Neural cell (in vitro differentiated cells): ENCODE results near the gene RTN4. TPM values are rescaled to one million over a fixed set of nuclear protein-coding genes. Genes with fewer than 3 reads are reported as not detected.
"Not testable (repeated sequence)": the region's sequence is repeated elsewhere in the genome, so short reads cannot be mapped to it uniquely, and the experiment has no call there.

Source experiments
- H2AFZ ChIP-seq: fragments of 200-600, 300-800 bp; sonication (generic), shearing (Covaris generic); 2 replicates; pipeline ENCODE4 v1.6.0; 2014; ENCODE audit warnings: low read depth, mild to moderate bottlenecking, antibody characterized with exemption, low read length, moderate library complexity
- H3F3A ChIP-seq: fragments of 200-600 bp; shearing (Covaris generic); 2 replicates; pipeline ENCODE4 v1.6.1; 2016; ENCODE audit warnings: mild to moderate bottlenecking, moderate library complexity, mixed read lengths, antibody characterized with exemption, low read length; ENCODE audit not compliant: insufficient read depth, poor library complexity, severe bottlenecking
- H3K27ac ChIP-seq: fragments of 200-600, 300-800 bp; sonication (generic), shearing (Covaris generic); 2 replicates; pipeline ENCODE4 v1.5.1; 2014; ENCODE audit warnings: mild to moderate bottlenecking, low read length, moderate library complexity
- H3K27me3 ChIP-seq: fragments of 300-800, 200-600 bp; sonication (generic), shearing (Covaris generic); 2 replicates; pipeline ENCODE4 v1.6.0; 2014; ENCODE audit warnings: mild to moderate bottlenecking, low read depth, low read length, moderate library complexity; ENCODE audit not compliant: insufficient read depth
- H3K36me3 ChIP-seq: fragments of 300-800, 200-600 bp; sonication (generic), shearing (Covaris generic); 2 replicates; pipeline ENCODE4 v1.5.1; 2014; ENCODE audit warnings: mild to moderate bottlenecking, antibody characterized with exemption, low read length, moderate library complexity; ENCODE audit not compliant: insufficient read depth
- H3K4me2 ChIP-seq: fragments of 300-800, 200-600 bp; sonication (generic), shearing (Covaris generic); 2 replicates; pipeline ENCODE4 v1.6.0; 2014; ENCODE audit warnings: mild to moderate bottlenecking, low read length
- H3K4me3 ChIP-seq: fragments of 300-800, 200-600 bp; sonication (generic), shearing (Covaris generic); 2 replicates; pipeline ENCODE4 v1.5.1; 2014; ENCODE audit warnings: mild to moderate bottlenecking, low read length, moderate library complexity
- H3K79me2 ChIP-seq: fragments of 200-600 bp; shearing (Covaris generic); replicated peaks from 2 replicates; pipeline ENCODE4 v1.6.0; 2014; ENCODE audit warnings: mild to moderate bottlenecking, low read length, moderate library complexity; ENCODE audit not compliant: insufficient read depth
- H3K9ac ChIP-seq: fragments of 300-800, 200-600 bp; sonication (generic), shearing (Covaris generic); 2 replicates; pipeline ENCODE4 v1.6.1; 2016; ENCODE audit warnings: mild to moderate bottlenecking, low read length, mixed read lengths
- H3K9me2 ChIP-seq: fragments of 200-600 bp; shearing (Covaris generic); 2 replicates; pipeline ENCODE4 v1.6.1; 2016; ENCODE audit warnings: mild to moderate bottlenecking, low read length, mixed read lengths; ENCODE audit not compliant: insufficient read depth
- H3K9me3 ChIP-seq: fragments of 200-600, 300-800 bp; sonication (generic), shearing (Covaris generic); 2 replicates; pipeline ENCODE4 v1.6.1; 2016; ENCODE audit warnings: mild to moderate bottlenecking, mixed run types, low read length, moderate library complexity, mixed read lengths
- H4K20me1 ChIP-seq: fragments of 200-600 bp; shearing (Covaris generic); 2 replicates; pipeline ENCODE4 v1.6.1; 2016; ENCODE audit warnings: mild to moderate bottlenecking, mixed run types; ENCODE audit not compliant: insufficient read depth
- CTCF ChIP-seq: fragments of 450-650 bp; IDR thresholded peaks from 2 replicates; pipeline ENCODE4 v1.5.1; 2014; ENCODE audit warnings: antibody characterized with exemption, mild to moderate bottlenecking, moderate library complexity; ENCODE audit not compliant: poor library complexity, severe bottlenecking
- EP300 ChIP-seq: fragments of 450-650 bp; conservative IDR thresholded peaks from 2 replicates; pipeline ENCODE4 v1.6.1; 2014; ENCODE audit warnings: antibody characterized with exemption, mild to moderate bottlenecking, moderate library complexity; ENCODE audit not compliant: poor library complexity, severe bottlenecking
- EZH2 ChIP-seq: fragments of 200-600, 300-800 bp; shearing (Covaris generic), sonication (generic); IDR thresholded peaks from 2 replicates; pipeline ENCODE4 v1.6.1; 2014; ENCODE audit warnings: antibody characterized with exemption, low read length, borderline replicate concordance, mild to moderate bottlenecking; ENCODE audit not compliant: insufficient read depth, poor library complexity, severe bottlenecking
- MXI1 ChIP-seq: fragments of 450-650 bp; conservative IDR thresholded peaks from 2 replicates; pipeline ENCODE4 v1.6.1; 2014; ENCODE audit warnings: antibody characterized with exemption, mild to moderate bottlenecking; ENCODE audit not compliant: poor library complexity, severe bottlenecking
- POLR2AphosphoS5 ChIP-seq: IDR thresholded peaks from 2 replicates; pipeline ENCODE4 v1.6.1; 2012
- RAD21 ChIP-seq: fragments of 450-650 bp; conservative IDR thresholded peaks from 2 replicates; pipeline ENCODE4 v1.6.1; 2014; ENCODE audit warnings: antibody characterized with exemption, mild to moderate bottlenecking, moderate library complexity
- REST ChIP-seq: IDR thresholded peaks from 2 replicates; pipeline ENCODE4 v1.6.1; 2012; ENCODE audit warnings: borderline replicate concordance
- SMC3 ChIP-seq: fragments of 450-650 bp; conservative IDR thresholded peaks from 2 replicates; pipeline ENCODE4 v1.6.1; 2014; ENCODE audit warnings: antibody characterized with exemption, mild to moderate bottlenecking, moderate library complexity; ENCODE audit not compliant: poor library complexity
- TAF1 ChIP-seq: IDR thresholded peaks from 2 replicates; pipeline ENCODE4 v1.6.1; 2012; ENCODE audit warnings: low read depth
- polyA plus RNA-seq: library from polyadenylated mRNA; depleted of rRNA; stranded (reverse); fragments of >200 nt; gene quantifications from 2 replicates; pipeline ENCODE4 v1.2.3, GENCODE V29; 2014

The RTN4 gene
- polyA plus RNA-seq, 1 donor from 2014 or later, result 582 TPM

- no peaks in the 10 kb centered on the region for H3K9me3 ChIP-seq
- no peak for TF ChIP-seq POLR2AphosphoS5
- no peak for TF ChIP-seq RAD21
- no peak for TF ChIP-seq SMC3
- TF ChIP-seq REST, result no peak
- no peak for TF ChIP-seq EP300
- no peak for TF ChIP-seq EZH2
- TF ChIP-seq MXI1, result no peak
- no peak for TF ChIP-seq CTCF
- H3K27me3 ChIP-seq, result no peaks in the 10 kb centered on the region
- H3F3A ChIP-seq, result no peaks in the 10 kb centered on the region
- H3K4me3 ChIP-seq, result no peak overlapping the region
- no peak overlapping the region for H3K27ac ChIP-seq
- H3K36me3 ChIP-seq, result no peaks in the 10 kb centered on the region
- no peak overlapping the region for H2AFZ ChIP-seq
- H3K9me2 ChIP-seq, result no peaks in the 10 kb centered on the region
- H3K9ac ChIP-seq, result no peak overlapping the region
- H4K20me1 ChIP-seq, result no peaks in the 10 kb centered on the region
- H3K4me2 ChIP-seq, result no peak overlapping the region
- no peaks in the 10 kb centered on the region for H3K79me2 ChIP-seq
Observed at GRCh38 chr2:55078956-55079355, 28.7 kb upstream of the RTN4 start.

- H3K79me2 ChIP-seq, result no peaks in the 10 kb centered on the region
- H3K9me2 ChIP-seq, result no peaks in the 10 kb centered on the region
- no peak overlapping the region for H3K27ac ChIP-seq
- H3K4me3 ChIP-seq, result no peak overlapping the region
- no peaks in the 10 kb centered on the region for H3K27me3 ChIP-seq
- no peaks in the 10 kb centered on the region for H3K36me3 ChIP-seq
- no peak overlapping the region for H2AFZ ChIP-seq
- H3K9me3 ChIP-seq, result no peaks in the 10 kb centered on the region
- H3K4me2 ChIP-seq, result no peak overlapping the region
- H3K9ac ChIP-seq, result no peak overlapping the region
- no peaks in the 10 kb centered on the region for H4K20me1 ChIP-seq
- TF ChIP-seq EP300 (no peak), REST (no peak), EZH2 (no peak), CTCF (no peak), POLR2AphosphoS5 (no peak), TAF1 (no peak), RAD21 (no peak), MXI1 (no peak), SMC3 (no peak)
- no peaks in the 10 kb centered on the region for H3F3A ChIP-seq
Observed at GRCh38 chr2:55076721-55077120, 26.5 kb upstream of the RTN4 start.

GRCh38 chr2:55076019-55076418, 25.8 kb upstream of the RTN4 start:
- not testable (repeated sequence) for H3K79me2 ChIP-seq, H2AFZ ChIP-seq, H3K9me3 ChIP-seq

More at GRCh38 chr2:55076019-55076418, 25.8 kb upstream of the RTN4 start:
- not testable (repeated sequence) for H3K4me3 ChIP-seq, H3F3A ChIP-seq, H3K9ac ChIP-seq, H4K20me1 ChIP-seq, H3K27me3 ChIP-seq, H3K27ac ChIP-seq, H3K9me2 ChIP-seq, H3K4me2 ChIP-seq, H3K36me3 ChIP-seq
